Measurements from ENCODE around the gene IFT27. TPM values are rescaled to one million over a fixed set of nuclear protein-coding genes. Genes with fewer than 3 reads are reported as not detected.
A peak's percentile ranks its signal among the peaks of the same experiment; 100 is the strongest.
"Not testable (repeated sequence)": the region's sequence is repeated elsewhere in the genome, so short reads cannot be mapped to it uniquely, and the experiment has no call there.

The IFT27 gene
- total RNA-seq, 4 donors from 2014 or later, result 7.4 to 21.9 (median 14.3) TPM

DNA sequence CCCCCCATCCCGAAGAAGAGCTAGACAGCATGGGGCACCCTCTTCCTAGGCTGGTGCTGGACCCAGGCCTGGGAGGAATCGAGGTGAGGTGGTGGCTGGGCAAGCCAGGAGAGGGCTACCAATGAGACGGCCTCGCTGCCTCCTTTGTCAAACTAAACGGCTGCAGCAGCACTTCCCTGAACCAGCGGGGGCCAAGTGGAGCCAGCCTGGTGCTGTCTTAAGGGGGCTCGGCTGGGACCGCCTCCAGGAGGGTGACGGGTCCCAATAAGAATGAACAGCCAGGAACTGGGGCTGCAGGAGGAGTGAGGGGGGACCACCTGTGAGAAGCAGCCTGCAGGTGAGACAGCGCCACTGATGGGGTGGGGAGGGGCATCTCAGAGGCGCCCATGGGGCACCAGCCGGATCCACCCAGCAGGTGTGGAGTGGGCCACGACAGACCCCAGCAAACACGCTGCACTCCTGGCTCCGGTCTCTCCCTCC, 17.1 kb downstream of the IFT27 start:
- no peak overlapping the region for H3K4me3 ChIP-seq
- WGBS, 2 donors, result 71 to 77% methylated on average over 12 of the region's 15 CpGs
- no peaks in the 10 kb centered on the region for H3K9me3 ChIP-seq
- no peak overlapping the region for H3K27ac ChIP-seq
- no peak for TF ChIP-seq EP300 (IDR thresholded peaks at IDR 0.05)
- no peak for TF ChIP-seq POLR2A (IDR thresholded peaks at IDR 0.05)
- peaks cover 0 to 19% of the 10 kb centered on the region in 2 donors for H3K27me3 ChIP-seq
- no peak for DNase-seq (ENCODE audit: low spot score in 2 of 2)
- peaks cover 0 to 6% (median 0%) of the 10 kb centered on the region in 4 donors for H3K4me1 ChIP-seq
- peaks cover 0 to 50% (median 0%) of the 10 kb centered on the region in 3 donors for H3K36me3 ChIP-seq

DNA sequence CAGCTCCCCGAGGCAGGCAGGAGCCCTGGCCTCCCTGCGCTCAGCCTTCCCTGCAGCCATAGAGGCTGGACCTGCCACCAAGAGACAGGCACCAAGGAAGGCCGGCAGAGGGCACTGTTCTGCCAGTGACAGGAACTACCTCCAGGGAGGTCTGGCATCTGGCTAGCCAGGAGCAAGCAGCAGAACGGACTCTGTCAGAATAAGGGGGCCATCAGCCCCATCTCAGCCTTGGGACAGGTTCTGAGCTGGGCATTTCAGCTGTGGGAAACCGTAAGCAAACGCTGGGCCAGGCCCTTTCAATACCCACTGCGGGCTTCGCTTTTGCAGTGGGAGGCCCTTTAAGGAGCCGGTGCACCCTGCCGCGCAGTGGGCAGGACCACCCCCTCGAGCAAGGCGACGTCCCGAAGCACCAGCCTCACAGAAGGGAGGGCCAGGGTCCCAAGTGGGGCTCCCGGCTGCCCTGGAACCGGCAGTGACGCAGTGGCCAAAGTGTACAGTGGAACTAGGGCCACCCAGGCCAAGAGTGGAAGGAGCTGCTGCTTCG, 18.2 kb downstream of the IFT27 start:
- Histone ChIP-seq H3K27me3 (peaks cover 0 to 27% of the 10 kb centered on the region in 2 donors), H3K4me1 (peaks cover 0 to 6% (median 0%) of the 10 kb centered on the region in 4 donors), H3K4me3 (no peak overlapping the region), H3K36me3 (peaks cover 0 to 39% (median 0%) of the 10 kb centered on the region in 3 donors), H3K9me3 (no peaks in the 10 kb centered on the region), H3K27ac (no peak overlapping the region)
- TF ChIP-seq, protein P1, sequence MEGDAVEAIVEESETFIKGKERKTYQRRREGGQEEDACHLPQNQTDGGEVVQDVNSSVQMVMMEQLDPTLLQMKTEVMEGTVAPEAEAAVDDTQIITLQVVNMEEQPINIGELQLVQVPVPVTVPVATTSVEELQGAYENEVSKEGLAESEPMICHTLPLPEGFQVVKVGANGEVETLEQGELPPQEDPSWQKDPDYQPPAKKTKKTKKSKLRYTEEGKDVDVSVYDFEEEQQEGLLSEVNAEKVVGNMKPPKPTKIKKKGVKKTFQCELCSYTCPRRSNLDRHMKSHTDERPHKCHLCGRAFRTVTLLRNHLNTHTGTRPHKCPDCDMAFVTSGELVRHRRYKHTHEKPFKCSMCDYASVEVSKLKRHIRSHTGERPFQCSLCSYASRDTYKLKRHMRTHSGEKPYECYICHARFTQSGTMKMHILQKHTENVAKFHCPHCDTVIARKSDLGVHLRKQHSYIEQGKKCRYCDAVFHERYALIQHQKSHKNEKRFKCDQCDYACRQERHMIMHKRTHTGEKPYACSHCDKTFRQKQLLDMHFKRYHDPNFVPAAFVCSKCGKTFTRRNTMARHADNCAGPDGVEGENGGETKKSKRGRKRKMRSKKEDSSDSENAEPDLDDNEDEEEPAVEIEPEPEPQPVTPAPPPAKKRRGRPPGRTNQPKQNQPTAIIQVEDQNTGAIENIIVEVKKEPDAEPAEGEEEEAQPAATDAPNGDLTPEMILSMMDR (IDR thresholded peaks at IDR 0.05), result peak; percentile 60 to 82 (median 64)
- TF ChIP-seq EP300 (IDR thresholded peaks at IDR 0.05), result no peak
- peak; percentile 71 to 78 for DNase-seq (ENCODE audit: low spot score in 2 of 2)
- 52 to 66% methylated on average over 6 to 16 of the region's 19 CpGs for WGBS, 2 donors

DNA sequence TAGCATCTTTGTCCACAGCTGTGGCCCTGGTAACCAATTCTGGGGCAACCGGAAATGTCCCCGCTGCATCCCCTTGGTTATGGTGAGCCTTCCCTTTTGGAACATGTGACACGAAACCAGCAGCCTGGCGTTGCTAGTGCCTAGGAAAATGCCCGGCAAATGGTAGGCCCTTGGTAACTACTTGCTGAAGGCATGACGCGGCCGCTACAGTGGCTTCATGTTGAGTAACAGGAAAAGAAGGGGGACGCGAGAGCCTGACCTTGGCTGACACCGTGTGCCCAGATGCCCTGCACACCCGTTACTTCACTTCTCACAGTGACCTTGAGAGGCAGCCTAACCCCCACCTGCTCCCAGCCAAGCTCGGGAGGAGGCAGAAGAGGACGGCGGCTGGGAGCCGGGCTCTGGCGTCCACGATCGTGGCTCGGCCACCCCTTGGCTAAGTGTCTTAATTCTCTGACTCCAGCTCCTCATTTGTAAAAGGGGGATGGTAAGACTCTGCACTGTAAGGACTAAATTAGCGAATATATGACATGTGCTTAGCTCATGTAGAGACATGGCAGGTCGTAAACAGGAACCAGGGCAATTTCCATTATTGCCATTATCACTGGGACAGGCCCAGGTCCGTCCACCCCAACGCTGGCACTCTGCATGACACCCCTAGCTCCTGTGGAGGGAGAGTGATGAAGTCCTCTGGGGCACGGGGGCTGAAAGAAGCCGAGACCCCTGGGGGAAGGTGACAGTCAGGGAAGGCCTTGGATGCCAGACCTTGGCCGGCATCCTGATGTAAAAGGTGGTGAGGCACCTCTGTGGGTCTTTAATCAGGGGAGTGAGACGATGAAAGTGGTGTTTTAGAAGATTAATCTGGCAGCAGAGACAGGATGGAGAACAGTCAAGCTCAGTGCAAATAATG, 18.9 kb downstream of the IFT27 start:
- 52% methylated on average over 24 to 27 of the region's 28 CpGs for WGBS, 2 donors
- no peaks in the 10 kb centered on the region for H3K9me3 ChIP-seq
- TF ChIP-seq EP300 (IDR thresholded peaks at IDR 0.05), result no peak
- no peak for TF ChIP-seq POLR2A (IDR thresholded peaks at IDR 0.05)
- TF ChIP-seq, protein P1 (IDR thresholded peaks at IDR 0.05), result no peak

DNA sequence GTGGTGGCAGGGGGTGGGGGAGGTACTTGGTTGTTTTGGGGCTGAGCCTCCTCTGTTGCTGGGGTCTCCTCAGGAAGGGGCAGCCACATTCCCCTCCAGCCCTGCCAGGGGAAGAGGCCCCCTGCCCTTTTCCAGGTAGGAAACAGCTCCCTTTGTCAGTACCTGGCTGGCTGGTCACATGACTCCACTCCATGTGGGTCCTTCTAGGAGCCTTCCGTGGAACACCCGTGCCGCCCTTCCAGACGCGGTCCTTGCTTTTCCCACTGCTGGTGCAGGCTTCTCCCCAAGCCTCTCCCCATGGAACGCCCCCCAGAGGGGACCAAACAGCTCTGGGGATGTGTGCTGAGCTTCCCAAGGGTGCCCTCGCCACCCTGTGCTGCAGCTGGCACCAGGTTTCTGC, 19.9 kb downstream of the IFT27 start:
- TF ChIP-seq, protein P1 (IDR thresholded peaks at IDR 0.05), result no peak
- no peak for TF ChIP-seq POLR2A (IDR thresholded peaks at IDR 0.05)
- TF ChIP-seq EP300 (IDR thresholded peaks at IDR 0.05), result no peak
- Histone ChIP-seq H3K9me3 (no peaks in the 10 kb centered on the region), H3K4me3 (no peak overlapping the region), H3K4me1 (peaks cover 0 to 6% (median 0%) of the 10 kb centered on the region in 4 donors), H3K36me3 (peaks cover 0 to 23% (median 0%) of the 10 kb centered on the region in 3 donors), H3K27ac (no peak overlapping the region), H3K27me3 (peaks cover 0 to 31% of the 10 kb centered on the region in 2 donors)
- 63 to 73% methylated on average over 7 of the region's 7 CpGs for WGBS, 2 donors
- no peak for DNase-seq (ENCODE audit: low spot score in 2 of 2)

More for the DNA sequence above, 18.9 kb downstream of the IFT27 start:
- Histone ChIP-seq H3K4me3 (no peak overlapping the region), H3K27me3 (peaks cover 0 to 31% of the 10 kb centered on the region in 2 donors), H3K27ac (no peak overlapping the region), H3K4me1 (peaks cover 0 to 6% (median 0%) of the 10 kb centered on the region in 4 donors), H3K36me3 (peaks cover 0 to 32% (median 0%) of the 10 kb centered on the region in 3 donors)
- DNase-seq (ENCODE audit: low spot score in 2 of 2), result no peak

DNA sequence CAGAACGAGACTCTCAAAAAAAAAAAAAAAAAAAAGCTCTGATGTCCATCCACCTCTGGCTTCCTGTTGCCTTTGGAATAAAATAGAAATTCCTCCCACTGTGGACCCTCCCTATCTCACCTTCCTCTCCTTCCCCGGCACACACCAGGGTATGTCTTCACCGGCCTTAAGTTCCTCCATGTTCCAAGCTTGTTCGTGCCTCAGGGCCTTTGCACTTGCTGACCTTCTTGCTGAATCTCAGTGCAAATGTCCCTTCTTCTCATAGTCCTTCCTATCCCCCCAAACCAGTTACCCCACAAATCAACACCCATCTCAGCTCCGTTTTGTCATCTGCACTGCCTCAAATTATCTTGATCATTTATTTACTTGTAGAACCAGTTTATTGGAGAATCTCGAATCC, 20.6 kb downstream of the IFT27 start:
- Histone ChIP-seq H3K4me3 (no peak overlapping the region), H3K27me3 (peaks cover 0 to 31% of the 10 kb centered on the region in 2 donors), H3K4me1 (peaks cover 0 to 6% (median 0%) of the 10 kb centered on the region in 4 donors), H3K36me3 (peaks cover 0 to 16% (median 0%) of the 10 kb centered on the region in 3 donors), H3K27ac (no peak overlapping the region), H3K9me3 (no peaks in the 10 kb centered on the region)
- TF ChIP-seq, protein P1 (IDR thresholded peaks at IDR 0.05), result no peak
- TF ChIP-seq POLR2A (IDR thresholded peaks at IDR 0.05) (no peak), EP300 (IDR thresholded peaks at IDR 0.05) (no peak)
- 85 to 88% methylated on average over 6 of the region's 6 CpGs for WGBS, 2 donors
- no peak for DNase-seq (ENCODE audit: low spot score in 2 of 2)

DNA sequence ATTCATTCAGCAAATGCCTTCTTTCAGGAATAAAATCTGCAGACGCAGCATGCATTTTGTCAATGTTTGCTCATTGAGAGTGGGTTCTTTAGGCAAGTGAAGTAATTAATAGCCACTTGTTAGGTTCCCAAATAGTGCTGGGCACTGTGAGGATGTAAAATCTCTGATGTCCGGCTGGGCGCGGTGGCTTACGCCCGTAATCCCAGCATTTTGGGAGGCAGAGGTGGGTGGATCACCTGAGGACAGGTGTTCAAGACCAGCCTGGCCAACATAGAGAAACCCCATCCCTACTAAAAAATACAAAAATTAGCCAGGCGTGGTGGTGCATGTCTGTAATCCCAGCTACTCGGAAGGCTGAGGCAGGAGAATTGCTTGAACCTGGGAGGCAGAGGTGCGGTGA, 21.0 kb downstream of the IFT27 start:
- not testable (repeated sequence) for H3K9me3 ChIP-seq; H3K4me3 ChIP-seq; H3K27ac ChIP-seq; H3K4me1 ChIP-seq; DNase-seq (ENCODE audit: low spot score in 2 of 2)
- WGBS, 2 donors, result 92 to 94% methylated on average over 9 of the region's 9 CpGs
- Histone ChIP-seq H3K36me3 (peaks cover 0 to 12% (median 0%) of the 10 kb centered on the region in 3 donors), H3K27me3 (peaks cover 0 to 31% of the 10 kb centered on the region in 2 donors)
